HepG2 (cell line): ENCODE measurements around the gene RPH3AL. TPM values are rescaled to one million over a fixed set of nuclear protein-coding genes. Genes with fewer than 3 reads are reported as not detected.

Source experiments
- ATAC-seq: fragments of 200-7000 bp; cut with Tn5 transposase; 3 replicates; pipeline ENCODE4 v1.9.1; 2020; ENCODE audit warnings: mild to moderate bottlenecking, moderate library complexity
- BruUV-seq: library from RNA; stranded (reverse); fragments of 400-500 nt; replicated peaks from 2 replicates; lab custom pipeline; 2021; lab: Mats Ljungman, UMichigan
- CTCF ChIA-PET: fragments of 300-600 bp; formaldehyde crosslinking; extraction: SDS; loops from one replicate; lab custom pipeline; 2021; ENCODE audit warnings: low total read pairs, inconsistent platforms, low intra/inter-chr PET ratio; lab: Yijun Ruan, JAX
- POLR2A ChIA-PET: fragments of 350-600 bp; sonication (Branson Sonifier 250); formaldehyde crosslinking; loops from one replicate; lab custom pipeline; 2020; ENCODE audit warnings: antibody characterized with exemption, inconsistent platforms; lab: Yijun Ruan, JAX
- DNase-seq: peaks from one replicate; pipeline ENCODE4 v3.0.0-alpha.2; 2015; ENCODE audit warnings: low spot score
- FAIRE-seq: peaks from 3 replicates; lab custom pipeline; 2011; peaks lifted over from hg19 to GRCh38; lab: Jason Lieb, UNC
- H2AFZ ChIP-seq: one replicate; pipeline ENCODE4 v1.6.1; 2011; ENCODE audit warnings: low read length, inconsistent platforms
- H3K27ac ChIP-seq: fragments of 300-600 bp; 3 replicates; pipeline ENCODE4 v1.8.0; 2011; ENCODE audit warnings: mixed run types, mild to moderate bottlenecking, mixed read lengths, low read length, inconsistent platforms; ENCODE audit not compliant: insufficient read depth; ENCODE audit errors: extremely low read length
- H3K27me3 ChIP-seq, 2 experiments: fragments of 200-600 bp in 1 of 2; 2 replicates in 1 of 2; 3 replicates in 1 of 2; pipeline versions ENCODE4 v1.6.0 to v1.8.0; 2011; ENCODE audit warnings: low read length in 2 of 2, mild to moderate bottlenecking in 2 of 2, moderate library complexity in 2 of 2, inconsistent platforms in 1 of 2; ENCODE audit not compliant: insufficient read depth in 2 of 2, control insufficient read depth in 1 of 2
- H3K36me3 ChIP-seq, 2 experiments: fragments of 200-600 bp in 1 of 2; replicated peaks in 1 of 2; 2 replicates in 1 of 2; 3 replicates in 1 of 2; pipeline versions ENCODE4 v1.5.1 to v1.8.0; 2011; ENCODE audit warnings: low read length in 2 of 2, inconsistent platforms in 1 of 2; ENCODE audit not compliant: insufficient read depth in 2 of 2, control insufficient read depth in 1 of 2
- H3K4me1 ChIP-seq: 2 replicates; pipeline ENCODE4 v1.5.1; 2012; ENCODE audit warnings: low read length, inconsistent platforms; ENCODE audit not compliant: insufficient read depth
- H3K4me2 ChIP-seq: 2 replicates; pipeline ENCODE4 v1.6.0; 2011; ENCODE audit warnings: low read depth, low read length, inconsistent platforms
- H3K4me3 ChIP-seq, 3 experiments: fragments of 200-600 bp in 1 of 3; sonication (generic), shearing (Covaris generic) in 1 of 3; replicated peaks in 1 of 3; 2 replicates each; pipeline ENCODE4 v1.5.1; 2011 to 2016; ENCODE audit warnings: low read length in 3 of 3, inconsistent platforms in 2 of 3, low read depth in 2 of 3, mild to moderate bottlenecking in 2 of 3, control low read depth in 1 of 3, mixed read lengths in 1 of 3; ENCODE audit not compliant: insufficient read depth in 1 of 3
- H3K79me2 ChIP-seq: one replicate; pipeline ENCODE4 v1.6.1; 2011; ENCODE audit warnings: low read length, inconsistent platforms; ENCODE audit not compliant: insufficient read depth
- H3K9ac ChIP-seq: 2 replicates; pipeline ENCODE4 v1.6.0; 2011; ENCODE audit warnings: mild to moderate bottlenecking, low read depth, low read length, inconsistent platforms; ENCODE audit not compliant: insufficient read depth
- H3K9me3 ChIP-seq: 2 replicates; pipeline ENCODE4 v1.5.1; 2012; ENCODE audit warnings: mild to moderate bottlenecking, low read length
- H4K20me1 ChIP-seq: 2 replicates; pipeline ENCODE4 v1.6.0; 2011; ENCODE audit warnings: inconsistent platforms, mild to moderate bottlenecking, low read length, moderate library complexity; ENCODE audit not compliant: insufficient read depth
- ASH2L ChIP-seq: fragments of 300-600, 200-600 bp; sonication (generic); IDR thresholded peaks from 2 replicates; pipeline ENCODE4 v1.7.0; 2017; ENCODE audit warnings: low read depth, mild to moderate bottlenecking, moderate library complexity, mixed read lengths, low read length; ENCODE audit not compliant: insufficient read length
- CHD2 ChIP-seq: IDR thresholded peaks from 2 replicates; pipeline ENCODE4 v1.6.1; 2011; ENCODE audit warnings: low read depth, low read length, improper control_type of control experiment
- GLI4 ChIP-seq: sonication (generic); formaldehyde crosslinking; IDR thresholded peaks from 2 replicates; pipeline ENCODE4 v1.5.1; 2020; ENCODE audit warnings: missing genetic modification reagents, mild to moderate bottlenecking, moderate library complexity, borderline replicate concordance
- RBM22 ChIP-seq: fragments of 200-400 bp; formaldehyde crosslinking; optimal IDR thresholded peaks from 2 replicates; pipeline ENCODE3; 2017; ENCODE audit warnings: mild to moderate bottlenecking, low read length, moderate library complexity
- ZNF552 ChIP-seq: sonication (generic); formaldehyde crosslinking; IDR thresholded peaks from 2 replicates; pipeline ENCODE4 v1.9.0; 2022; ENCODE audit warnings: missing genetic modification reagents, mild to moderate bottlenecking, borderline replicate concordance
- ZNF615 ChIP-seq: sonication (generic); formaldehyde crosslinking; IDR thresholded peaks from 2 replicates; pipeline ENCODE4 v1.5.0; 2020; ENCODE audit warnings: mild to moderate bottlenecking, missing genetic modification reagents, borderline replicate concordance
- ZNF644 ChIP-seq: IDR thresholded peaks from 2 replicates; pipeline ENCODE4 v1.6.1; 2016; ENCODE audit warnings: low read depth
- WGBS: methylation state at CpG from one replicate; pipeline ENCODE4 v1.1.6; 2017; ENCODE audit warnings: low lambda C conversion rate; 5-methylcytosine and 5-hydroxymethylcytosine counted together
- in situ Hi-C: cut with HindIII; loops from 2 replicates; pipeline ENCODE4 v1.10.0; 2017; ENCODE audit warnings: low pct_unique_long_range_greater_than_20kb; ENCODE audit not compliant: extremely low pct_ligation_motif_present
- intact Hi-C: fragments of 100-400 bp; cut with micrococcal nuclease; formaldehyde crosslinking; loops from one replicate; pipeline ENCODE4 v1.10.0; 2022; ENCODE audit not compliant: unreplicated experiment
- polyA plus RNA-seq, 8 experiments: library from polyadenylated mRNA; depleted of rRNA in 3 of 8; stranded (reverse) in 7 of 8; unstranded in 1 of 8; fragments of >200 nt; fragmentation: Illumina TruSeq in 4 of 8; extraction: Trizol in 4 of 8; gene quantifications; 2 replicates each; pipeline versions ENCODE4 v1.2.1 to v1.2.3, GENCODE V29; 2011 to 2016; ENCODE audit warnings: low read depth in 4 of 8, missing spikeins in 1 of 8, mixed read lengths in 1 of 8; ENCODE audit not compliant: insufficient read depth in 1 of 8
- total RNA-seq, 5 experiments: library from RNA; depleted of rRNA; stranded (reverse); fragments of >200 nt; fragmentation: Illumina TruSeq; extraction: Trizol; gene quantifications; 2 replicates each; pipeline ENCODE4 v1.2.3, GENCODE V29; 2016; ENCODE audit warnings: low read depth in 1 of 5
- TF ChIP-seq, protein P1 (sequence below): sonication (generic); formaldehyde crosslinking; conservative IDR thresholded peaks from 2 replicates; pipeline ENCODE4 v1.8.0; 2022; ENCODE audit warnings: missing genetic modification reagents
- TF ChIP-seq, protein P2 (sequence below): sonication (generic); formaldehyde crosslinking; IDR thresholded peaks from 2 replicates; pipeline ENCODE4 v1.5.1; 2020; ENCODE audit warnings: missing genetic modification reagents, mild to moderate bottlenecking, borderline replicate concordance

RPH3AL gene
- total and polyA plus RNA-seq, 2 of the 13 experiments (the other 11 are each of a cell fraction or from before 2014, with no cell fraction given) = 7.8 to 16.4 TPM

DNA sequence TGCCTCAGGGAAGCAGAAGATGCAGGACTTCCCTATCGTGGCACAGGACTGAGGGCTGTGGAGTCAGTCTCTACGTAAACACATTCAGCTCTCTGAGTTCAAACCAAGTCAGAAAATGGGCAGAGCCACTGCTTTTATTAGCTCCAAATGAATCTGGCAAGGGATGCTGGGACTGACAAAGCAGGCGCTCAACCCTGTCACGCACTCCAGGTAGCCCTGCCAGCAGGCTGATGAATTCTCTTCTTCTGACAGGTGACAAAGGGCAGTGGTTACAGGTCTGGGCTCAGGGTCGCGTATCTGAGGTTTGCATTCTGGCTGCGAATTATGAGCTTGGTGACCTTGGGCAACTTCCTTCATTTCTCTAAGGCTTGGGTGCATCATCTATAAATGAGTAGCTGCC lies 9.4 kb downstream of the RPH3AL start:
- no peak for FAIRE-seq
- CTCF ChIA-PET = no interaction called here
- no peak overlapping the region for H3K27ac ChIP-seq
- WGBS = 80% methylated on average over 5 of the region's 7 CpGs
- H4K20me1 ChIP-seq = peaks cover 10% of the 10 kb centered on the region
- TF ChIP-seq CHD2 = no peak
- TF ChIP-seq, protein P1, sequence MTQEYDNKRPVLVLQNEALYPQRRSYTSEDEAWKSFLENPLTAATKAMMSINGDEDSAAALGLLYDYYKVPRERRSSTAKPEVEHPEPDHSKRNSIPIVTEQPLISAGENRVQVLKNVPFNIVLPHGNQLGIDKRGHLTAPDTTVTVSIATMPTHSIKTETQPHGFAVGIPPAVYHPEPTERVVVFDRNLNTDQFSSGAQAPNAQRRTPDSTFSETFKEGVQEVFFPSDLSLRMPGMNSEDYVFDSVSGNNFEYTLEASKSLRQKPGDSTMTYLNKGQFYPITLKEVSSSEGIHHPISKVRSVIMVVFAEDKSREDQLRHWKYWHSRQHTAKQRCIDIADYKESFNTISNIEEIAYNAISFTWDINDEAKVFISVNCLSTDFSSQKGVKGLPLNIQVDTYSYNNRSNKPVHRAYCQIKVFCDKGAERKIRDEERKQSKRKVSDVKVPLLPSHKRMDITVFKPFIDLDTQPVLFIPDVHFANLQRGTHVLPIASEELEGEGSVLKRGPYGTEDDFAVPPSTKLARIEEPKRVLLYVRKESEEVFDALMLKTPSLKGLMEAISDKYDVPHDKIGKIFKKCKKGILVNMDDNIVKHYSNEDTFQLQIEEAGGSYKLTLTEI (CRISPR knock-in tag) = no peak
- TF ChIP-seq, all 625 proteins: peak for 0
- no peaks in the 10 kb centered on the region for H3K27me3 ChIP-seq
- H3K4me2 ChIP-seq = no peak overlapping the region
- H2AFZ ChIP-seq = no peak overlapping the region
- peaks cover 49% of the 10 kb centered on the region for H3K79me2 ChIP-seq
- H3K36me3 ChIP-seq = no peaks in the 10 kb centered on the region; a peak in 1 of 5 replicates
- no peak overlapping the region for H3K4me3 ChIP-seq
- no peak overlapping the region for H3K9ac ChIP-seq
- DNase-seq (no peak), ATAC-seq (no peak)
- H3K4me1 ChIP-seq = peaks cover 37% of the 10 kb centered on the region
- POLR2A ChIA-PET = no interaction called here
- intact Hi-C loops = no loop called here
- no peaks in the 10 kb centered on the region for H3K9me3 ChIP-seq
- no TSS peak for BruUV-seq
- in situ Hi-C loops = no loop called here

DNA sequence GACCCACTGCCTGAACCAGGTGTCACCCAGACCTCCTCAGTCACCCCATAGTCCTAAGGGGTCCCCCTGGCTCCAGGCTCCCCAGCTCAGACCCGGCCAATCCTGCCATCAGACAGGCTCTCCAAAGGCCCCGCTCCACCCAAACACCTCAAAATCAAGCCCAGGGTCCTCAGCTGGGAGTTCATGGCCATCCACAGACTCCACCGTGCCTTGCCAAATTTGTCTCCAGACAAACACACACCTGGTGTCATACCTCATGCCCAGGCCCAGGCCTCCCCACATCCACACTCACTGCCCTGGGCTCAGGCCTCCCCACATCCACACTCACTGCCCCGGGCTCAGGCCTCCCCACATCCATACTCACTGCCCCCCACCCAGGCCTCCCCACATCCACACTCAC lies 12.5 kb downstream of the RPH3AL start:
- peaks cover 10% of the 10 kb centered on the region for H4K20me1 ChIP-seq
- ATAC-seq (no peak), DNase-seq (no peak), FAIRE-seq (no peak)
- ChIA-PET CTCF (no interaction called here), POLR2A (interaction anchor here (2.9 kb wide), 1 partner anchor 12 kb away, joined by 59 read pairs; the partner anchor contains the start of gene RPH3AL)
- peaks cover 0 to 6% of the 10 kb centered on the region in 2 experiments; a peak in 1 of 5 replicates for H3K36me3 ChIP-seq
- no peak overlapping the region for H3K4me2 ChIP-seq
- WGBS = 100% methylated on average over 1 of the region's 4 CpGs
- H3K27me3 ChIP-seq = no peaks in the 10 kb centered on the region
- intact Hi-C loops = no loop called here
- no peak overlapping the region for H3K4me3 ChIP-seq
- peak overlapping the region; percentile 1; the same call in 1 of the 2 replicates for H3K9ac ChIP-seq
- no peak overlapping the region for H3K27ac ChIP-seq
- TF ChIP-seq ZNF552 (CRISPR knock-in tag) = no peak
- no peak for TF ChIP-seq RBM22
- TF ChIP-seq ZNF615 = no peak
- no peak for TF ChIP-seq ASH2L
- no peak for TF ChIP-seq ZNF644
- TF ChIP-seq, protein P2, sequence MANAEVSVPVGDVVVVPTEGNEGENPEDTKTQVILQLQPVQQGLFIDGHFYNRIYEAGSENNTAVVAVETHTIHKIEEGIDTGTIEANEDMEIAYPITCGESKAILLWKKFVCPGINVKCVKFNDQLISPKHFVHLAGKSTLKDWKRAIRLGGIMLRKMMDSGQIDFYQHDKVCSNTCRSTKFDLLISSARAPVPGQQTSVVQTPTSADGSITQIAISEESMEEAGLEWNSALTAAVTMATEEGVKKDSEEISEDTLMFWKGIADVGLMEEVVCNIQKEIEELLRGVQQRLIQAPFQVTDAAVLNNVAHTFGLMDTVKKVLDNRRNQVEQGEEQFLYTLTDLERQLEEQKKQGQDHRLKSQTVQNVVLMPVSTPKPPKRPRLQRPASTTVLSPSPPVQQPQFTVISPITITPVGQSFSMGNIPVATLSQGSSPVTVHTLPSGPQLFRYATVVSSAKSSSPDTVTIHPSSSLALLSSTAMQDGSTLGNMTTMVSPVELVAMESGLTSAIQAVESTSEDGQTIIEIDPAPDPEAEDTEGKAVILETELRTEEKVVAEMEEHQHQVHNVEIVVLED = no peak
- TF ChIP-seq GLI4 (CRISPR knock-in tag) = no peak
- in situ Hi-C loops = no loop called here
- peaks cover 45% of the 10 kb centered on the region for H3K79me2 ChIP-seq
- no peaks in the 10 kb centered on the region for H3K9me3 ChIP-seq
- BruUV-seq = no TSS peak
- H3K4me1 ChIP-seq = peaks cover 27% of the 10 kb centered on the region
- no peak overlapping the region for H2AFZ ChIP-seq
